ENCODE results near the gene TMEM80. TPM values are rescaled to one million over a fixed set of nuclear protein-coding genes. Genes with fewer than 3 reads are reported as not detected.

The TMEM80 gene
- total and polyA plus RNA-seq, 10 of the 15 experiments (the other 5 are each of a cell fraction or from before 2014, with no cell fraction given), result 6.7 to 30.9 (median 20.7) TPM

DNA sequence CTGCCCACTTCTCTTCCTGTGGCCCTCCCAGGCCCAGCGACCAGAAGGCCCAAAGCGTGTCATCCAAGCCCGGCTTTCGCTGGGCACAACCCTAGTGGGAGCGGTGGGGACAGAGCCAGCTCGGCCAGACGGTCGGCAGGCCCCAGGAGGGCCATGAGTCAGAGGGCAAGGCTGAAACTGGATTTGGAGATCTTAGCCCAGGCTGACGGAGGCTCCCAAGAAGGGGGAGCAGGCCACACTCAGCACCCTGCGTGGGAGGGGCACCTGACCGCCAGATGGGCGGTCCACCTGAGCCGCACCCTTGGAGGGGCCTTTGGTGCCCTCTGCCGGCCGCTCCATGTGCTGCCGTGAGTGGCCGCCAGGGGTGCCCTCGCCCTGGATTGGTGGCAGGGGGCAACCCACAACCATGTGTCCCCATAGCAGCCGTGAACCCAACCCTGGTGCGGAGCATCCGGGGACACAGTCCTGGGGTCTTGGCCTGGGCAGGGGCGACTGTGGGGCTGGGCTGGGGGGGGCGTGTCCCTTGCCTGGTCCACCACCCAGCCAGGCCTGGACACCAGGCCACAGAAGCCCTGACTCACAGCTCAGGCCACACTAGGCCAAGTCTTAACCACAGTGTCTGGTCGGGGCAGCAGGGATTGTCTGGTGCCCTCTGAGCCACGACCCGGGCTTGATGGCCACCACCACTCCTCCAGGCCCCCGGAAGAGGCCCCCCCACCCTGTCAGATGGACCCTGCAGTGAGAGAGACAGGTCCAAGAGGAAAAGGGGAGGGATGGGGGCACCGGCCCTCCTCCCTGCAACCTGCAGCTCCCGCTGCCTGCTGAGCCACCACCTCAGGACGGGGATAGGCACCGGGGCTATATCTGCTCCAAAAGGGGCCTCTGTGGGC lies 32.5 kb downstream of the TMEM80 start:
- Histone ChIP-seq H3K4me3 (no peak overlapping the region), H4K20me1 (ENCODE audit: control insufficient read depth, insufficient read depth) (no peaks in the 10 kb centered on the region; the same call in 1 of the 2 replicates), H3K79me2 (ENCODE audit: control insufficient read depth, insufficient read depth, low read length) (no peaks in the 10 kb centered on the region), H3K27ac (ENCODE audit: control insufficient read depth, insufficient read depth) (no peak overlapping the region), H3K9ac (ENCODE audit: control insufficient read depth, insufficient read depth, low read length) (no peak overlapping the region), H3K4me2 (ENCODE audit: control insufficient read depth, insufficient read depth) (no peak overlapping the region), H3K27me3 (replicated peaks in 1 of 2; ENCODE audit: control insufficient read depth in 2 of 2, insufficient read depth in 2 of 2, low read length in 1 of 2) (no peaks in the 10 kb centered on the region), H2AFZ (ENCODE audit: control insufficient read depth, low read depth, low read length) (no peak overlapping the region), H3K4me1 (ENCODE audit: control insufficient read depth, insufficient read depth, low read length) (peaks cover 6% of the 10 kb centered on the region), H3K36me3 (ENCODE audit: control insufficient read depth in 2 of 2, insufficient read depth in 2 of 2, low read length in 1 of 2) (no peaks in the 10 kb centered on the region), H3K9me3 (replicated peaks; ENCODE audit: control insufficient read depth, insufficient read depth, low read length) (no peaks in the 10 kb centered on the region)
- POLR2A ChIA-PET, result no interaction called here
- RAD21 ChIA-PET (ENCODE audit: unreplicated experiment), result interaction anchor here (1.0 to 2.6 kb wide), 2 partner anchors 68 to 172 kb away, joined by 4 to 14 read pairs; no protein-coding TSS in a partner anchor
- peak; percentile 74 for FAIRE-seq
- in situ Hi-C loops (cut with MboI), result loop anchor here (10.0 kb wide), 1 partner anchor 63 kb away; no protein-coding TSS in a partner anchor
- WGBS (ENCODE audit: insufficient coverage, insufficient replicate concordance, low lambda C conversion rate, missing lambda C conversion rate), result 20% methylated on average over 30 of the region's 31 CpGs
- intact Hi-C loops (cut with micrococcal nuclease; ENCODE audit: unreplicated experiment), result loop anchor here (1.0 kb wide), 1 partner anchor 37 kb away; no protein-coding TSS in a partner anchor
- no peak for DNase-seq (ENCODE audit: low read depth, low spot score)
- BruUV-seq (replicated peaks), result no TSS peak
- ATAC-seq, result peak; percentile 89
- SMC1A ChIA-PET (ENCODE audit: uncharacterized antibody, unreplicated experiment), result interaction anchor here (2.0 to 2.7 kb wide), 2 partner anchors 31 to 173 kb away, joined by 6 to 8 read pairs; no protein-coding TSS in a partner anchor
- CTCF ChIA-PET, result interaction anchor here (0.6 to 8.6 kb wide), 7 partner anchors 13 to 173 kb away, joined by 3 to 127 read pairs (median 3); partner anchors contain the start of genes DEAF1 and TMEM80
- TF ChIP-seq NR2F1 (conservative IDR thresholded peaks at IDR 0.05) (peak; percentile 61; the same call in 1 of the 2 replicates), IRF4 (IDR thresholded peaks at IDR 0.05; ENCODE audit: low read depth, low read length) (no peak), SREBF2 (IDR thresholded peaks at IDR 0.05; ENCODE audit: low read length) (no peak), RFX5 (IDR thresholded peaks at IDR 0.05; ENCODE audit: low read depth, low read length) (no peak), TCF3 (IDR thresholded peaks at IDR 0.05; ENCODE audit: borderline replicate concordance, insufficient read depth, low read depth, low read length) (0 out of 2 replicates have a peak, but pooled peaks have one; percentile 37), BHLHE40 (IDR thresholded peaks at IDR 0.05; ENCODE audit: borderline replicate concordance in 1 of 2, low read depth in 2 of 2, low read length in 1 of 2) (peak; percentile 53 to 84; a peak in 3 of 4 replicates), HCFC1 (IDR thresholded peaks at IDR 0.05; ENCODE audit: low read length) (no peak), HDAC6 (IDR thresholded peaks at IDR 0.05; ENCODE audit: unreplicated experiment) (no peak), SUZ12 (IDR thresholded peaks at IDR 0.05; ENCODE audit: unreplicated experiment) (no peak), EGR1 (IDR thresholded peaks at IDR 0.05; ENCODE audit: borderline replicate concordance in 1 of 2, low read depth in 2 of 2, low read length in 2 of 2) (peak in 1 of 2 experiments; percentile 87; a peak in 2 of 3 replicates), JUND (IDR thresholded peaks at IDR 0.05; ENCODE audit: low read depth, low read length) (no peak), YY1 (IDR thresholded peaks at IDR 0.05; ENCODE audit: low read depth, low read length) (peak; percentile 70; the same call in 1 of the 2 replicates), SREBF1 (IDR thresholded peaks at IDR 0.05; ENCODE audit: low read length) (no peak), PML (IDR thresholded peaks at IDR 0.05; ENCODE audit: low read length) (no peak)
- TF ChIP-seq, protein P1, sequence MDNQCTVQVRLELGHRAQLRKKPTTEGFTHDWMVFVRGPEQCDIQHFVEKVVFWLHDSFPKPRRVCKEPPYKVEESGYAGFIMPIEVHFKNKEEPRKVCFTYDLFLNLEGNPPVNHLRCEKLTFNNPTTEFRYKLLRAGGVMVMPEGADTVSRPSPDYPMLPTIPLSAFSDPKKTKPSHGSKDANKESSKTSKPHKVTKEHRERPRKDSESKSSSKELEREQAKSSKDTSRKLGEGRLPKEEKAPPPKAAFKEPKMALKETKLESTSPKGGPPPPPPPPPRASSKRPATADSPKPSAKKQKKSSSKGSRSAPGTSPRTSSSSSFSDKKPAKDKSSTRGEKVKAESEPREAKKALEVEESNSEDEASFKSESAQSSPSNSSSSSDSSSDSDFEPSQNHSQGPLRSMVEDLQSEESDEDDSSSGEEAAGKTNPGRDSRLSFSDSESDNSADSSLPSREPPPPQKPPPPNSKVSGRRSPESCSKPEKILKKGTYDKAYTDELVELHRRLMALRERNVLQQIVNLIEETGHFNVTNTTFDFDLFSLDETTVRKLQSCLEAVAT (IDR thresholded peaks at IDR 0.05), result 0 out of 2 replicates have a peak, but pooled peaks have one; percentile 58
- TF ChIP-seq, protein P2, sequence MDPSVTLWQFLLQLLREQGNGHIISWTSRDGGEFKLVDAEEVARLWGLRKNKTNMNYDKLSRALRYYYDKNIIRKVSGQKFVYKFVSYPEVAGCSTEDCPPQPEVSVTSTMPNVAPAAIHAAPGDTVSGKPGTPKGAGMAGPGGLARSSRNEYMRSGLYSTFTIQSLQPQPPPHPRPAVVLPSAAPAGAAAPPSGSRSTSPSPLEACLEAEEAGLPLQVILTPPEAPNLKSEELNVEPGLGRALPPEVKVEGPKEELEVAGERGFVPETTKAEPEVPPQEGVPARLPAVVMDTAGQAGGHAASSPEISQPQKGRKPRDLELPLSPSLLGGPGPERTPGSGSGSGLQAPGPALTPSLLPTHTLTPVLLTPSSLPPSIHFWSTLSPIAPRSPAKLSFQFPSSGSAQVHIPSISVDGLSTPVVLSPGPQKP (IDR thresholded peaks at IDR 0.05; ENCODE audit: low read depth, low read length), result no peak
- TF ChIP-seq, protein P3, sequence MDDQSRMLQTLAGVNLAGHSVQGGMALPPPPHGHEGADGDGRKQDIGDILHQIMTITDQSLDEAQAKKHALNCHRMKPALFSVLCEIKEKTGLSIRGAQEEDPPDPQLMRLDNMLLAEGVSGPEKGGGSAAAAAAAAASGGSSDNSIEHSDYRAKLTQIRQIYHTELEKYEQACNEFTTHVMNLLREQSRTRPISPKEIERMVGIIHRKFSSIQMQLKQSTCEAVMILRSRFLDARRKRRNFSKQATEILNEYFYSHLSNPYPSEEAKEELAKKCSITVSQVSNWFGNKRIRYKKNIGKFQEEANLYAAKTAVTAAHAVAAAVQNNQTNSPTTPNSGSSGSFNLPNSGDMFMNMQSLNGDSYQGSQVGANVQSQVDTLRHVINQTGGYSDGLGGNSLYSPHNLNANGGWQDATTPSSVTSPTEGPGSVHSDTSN (IDR thresholded peaks at IDR 0.05; ENCODE audit: insufficient replicate concordance, low read depth, low read length), result peak; percentile 18
- TF ChIP-seq, protein P4, sequence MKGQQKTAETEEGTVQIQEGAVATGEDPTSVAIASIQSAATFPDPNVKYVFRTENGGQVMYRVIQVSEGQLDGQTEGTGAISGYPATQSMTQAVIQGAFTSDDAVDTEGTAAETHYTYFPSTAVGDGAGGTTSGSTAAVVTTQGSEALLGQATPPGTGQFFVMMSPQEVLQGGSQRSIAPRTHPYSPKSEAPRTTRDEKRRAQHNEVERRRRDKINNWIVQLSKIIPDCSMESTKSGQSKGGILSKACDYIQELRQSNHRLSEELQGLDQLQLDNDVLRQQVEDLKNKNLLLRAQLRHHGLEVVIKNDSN (IDR thresholded peaks at IDR 0.05; ENCODE audit: borderline replicate concordance, extremely low read length, insufficient read depth, low read depth, low read length), result peak; percentile 78

Data from GM12878 (cell line).